ENCODE results near the gene GUCY2F.

Gene GUCY2F

DNA sequence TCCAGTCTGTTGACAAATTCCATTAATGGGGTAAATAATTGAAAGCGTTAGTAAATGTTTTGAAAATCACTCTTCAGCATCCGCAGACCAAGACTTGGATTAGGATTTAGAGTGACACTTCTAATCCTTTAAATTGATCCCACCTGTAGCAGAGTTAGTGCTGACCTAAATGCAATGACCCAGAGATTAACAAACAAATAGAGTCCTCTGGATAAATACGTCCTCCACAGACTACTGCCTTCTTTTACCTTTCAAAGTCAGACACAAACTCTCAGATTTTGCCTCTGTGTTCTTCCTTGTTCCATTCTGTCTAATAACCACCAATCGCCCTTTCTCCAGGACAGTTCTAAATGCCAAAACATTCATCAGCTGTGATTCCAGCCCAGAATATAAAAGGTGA lies at the start of gene GUCY2F:
GUCY2F (minus strand) TSS at position 101 of the 400 bp plus-strand sequence. CDS start 6,150 bp downstream, outside the sequence.
- DNase-seq (ENCODE audit: low read depth): no peak

DNA sequence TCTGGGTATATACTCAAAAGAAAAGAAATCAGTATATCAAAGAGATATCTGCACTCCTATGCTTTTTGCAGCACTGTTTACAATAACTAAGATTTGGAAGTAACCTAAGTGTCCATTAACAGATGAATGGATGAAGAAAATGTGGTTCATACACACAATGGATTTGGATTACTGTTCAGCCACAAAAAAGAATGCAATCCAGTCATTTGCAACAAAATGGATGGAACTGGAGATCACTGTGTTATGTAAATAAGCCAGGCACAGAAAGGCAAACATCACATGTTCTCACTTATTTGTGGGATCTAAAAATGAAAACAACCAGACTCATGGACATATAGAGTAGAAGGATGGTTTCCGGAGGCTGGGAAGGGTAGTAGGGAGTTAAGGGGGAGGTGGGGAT lies 37.1 kb upstream of the GUCY2F start:
- no peak for DNase-seq (ENCODE audit: low read depth)

DNA sequence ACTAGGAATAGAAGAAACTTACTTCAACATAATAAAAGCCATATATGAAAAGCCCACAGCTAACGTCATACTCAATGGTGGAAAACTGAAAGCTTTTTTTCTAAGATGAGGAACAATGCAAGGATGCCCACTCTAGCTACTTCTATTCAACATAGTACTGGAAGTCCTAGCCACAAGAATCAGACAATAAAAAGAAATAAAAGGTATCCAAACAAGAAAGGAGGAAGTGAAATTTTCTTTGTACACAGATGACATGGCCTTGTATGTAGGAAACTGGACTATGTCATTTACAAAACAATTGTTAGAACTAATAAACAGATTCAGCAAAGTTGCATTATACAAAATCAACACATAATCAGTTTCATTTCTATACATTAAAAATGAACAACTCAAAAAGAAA lies 29.2 kb upstream of the GUCY2F start:
- DNase-seq (ENCODE audit: low read depth): no peak

DNA sequence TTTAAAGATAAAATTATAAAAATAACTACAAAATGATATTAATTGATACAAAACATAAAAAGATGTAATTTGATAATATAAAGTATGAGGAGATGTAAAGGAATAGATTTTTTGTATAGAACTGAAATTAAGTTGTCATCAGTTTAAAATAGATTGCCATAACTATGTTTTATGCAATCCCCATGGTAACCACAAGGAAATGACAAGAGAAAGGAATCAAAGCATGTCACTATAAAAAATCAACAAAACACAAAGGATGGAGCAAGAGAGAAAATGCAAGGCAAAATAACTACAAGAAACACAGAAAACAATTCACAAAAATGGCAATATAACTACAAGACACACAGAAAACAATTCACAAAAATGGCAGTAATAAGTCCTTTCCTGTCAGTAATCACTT lies 27.0 kb upstream of the GUCY2F start:
- no peak for DNase-seq (ENCODE audit: low read depth)

DNA sequence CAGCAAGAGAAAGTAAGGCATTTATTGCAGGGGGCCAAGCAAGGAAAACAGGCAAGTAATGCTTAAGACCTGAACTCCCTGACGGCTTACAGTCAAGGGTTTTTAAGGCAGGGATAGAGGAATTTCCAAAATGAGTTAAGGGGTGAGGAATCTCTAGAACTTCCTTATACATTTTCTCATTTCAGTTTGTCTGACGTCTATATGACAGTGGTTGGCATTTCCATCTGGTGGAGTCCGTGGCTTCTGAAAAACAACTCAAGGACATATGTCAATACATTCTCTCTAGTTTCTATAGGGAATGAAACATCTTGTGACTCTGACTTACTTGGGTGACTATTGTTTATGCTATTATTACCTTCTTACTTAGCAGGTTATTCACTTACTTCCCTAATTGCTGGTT lies 19.3 kb upstream of the GUCY2F start:
- no peak for DNase-seq (ENCODE audit: low read depth)

DNA sequence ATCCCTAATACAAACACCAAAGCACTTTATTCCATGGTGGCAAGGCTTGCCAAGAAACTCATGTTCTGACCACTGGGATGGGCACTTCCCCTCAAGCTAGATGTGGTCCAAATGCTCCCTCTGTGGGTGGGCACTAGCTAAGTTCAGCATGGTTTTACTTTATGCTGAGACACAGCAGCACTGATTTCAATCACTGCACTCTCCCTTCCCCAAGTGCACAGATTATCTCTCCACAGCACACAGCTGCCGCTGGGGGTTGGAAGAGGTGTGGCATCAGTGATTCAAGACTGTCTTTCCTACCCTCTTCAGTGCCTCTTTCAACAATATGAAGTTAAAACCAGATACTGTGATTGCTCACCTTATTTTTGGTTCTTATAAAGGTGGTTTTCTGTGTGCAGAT lies 16.5 kb upstream of the GUCY2F start:
- no peak for DNase-seq (ENCODE audit: low read depth)

DNA sequence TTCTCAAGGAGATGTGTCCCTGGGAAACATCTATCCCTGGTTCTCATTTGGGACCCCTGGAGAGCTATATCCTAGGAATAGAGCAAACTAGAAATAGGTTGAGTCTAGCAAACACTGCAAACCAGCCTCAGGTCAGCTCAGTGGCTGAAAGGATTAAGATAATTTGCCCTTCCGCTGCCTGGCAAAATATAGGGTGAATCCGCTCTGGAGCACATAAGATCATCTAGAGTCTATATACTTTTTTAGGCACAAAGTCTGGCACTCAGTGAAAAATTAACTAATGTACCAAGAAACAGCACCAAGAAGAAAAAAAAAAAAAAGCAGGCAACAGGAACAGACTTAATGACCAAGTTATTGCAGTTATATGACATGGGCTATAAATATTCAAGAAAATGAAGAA lies 7.3 kb upstream of the GUCY2F start:
- no peak for DNase-seq (ENCODE audit: low read depth)

DNA sequence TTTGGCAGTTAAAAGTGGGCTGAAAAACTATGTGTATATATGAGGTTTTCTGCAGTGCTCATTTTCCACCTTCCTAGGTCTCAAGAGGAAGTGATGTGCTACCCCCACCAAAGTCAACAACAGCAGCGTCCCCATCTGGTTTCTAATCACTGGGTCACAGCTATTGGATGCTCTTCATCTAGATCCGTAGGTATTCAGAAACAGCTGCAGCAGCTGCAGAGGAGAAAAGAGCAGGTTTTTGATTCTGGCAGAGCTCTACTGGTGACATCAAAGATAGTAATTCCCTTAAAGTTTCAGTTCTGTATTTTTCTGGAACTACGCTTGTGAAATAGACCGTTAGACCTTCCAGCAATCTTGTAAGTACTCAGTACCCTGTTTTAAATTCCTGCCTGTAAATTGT lies 5.8 kb upstream of the GUCY2F start:
- DNase-seq (ENCODE audit: low read depth): no peak

DNA sequence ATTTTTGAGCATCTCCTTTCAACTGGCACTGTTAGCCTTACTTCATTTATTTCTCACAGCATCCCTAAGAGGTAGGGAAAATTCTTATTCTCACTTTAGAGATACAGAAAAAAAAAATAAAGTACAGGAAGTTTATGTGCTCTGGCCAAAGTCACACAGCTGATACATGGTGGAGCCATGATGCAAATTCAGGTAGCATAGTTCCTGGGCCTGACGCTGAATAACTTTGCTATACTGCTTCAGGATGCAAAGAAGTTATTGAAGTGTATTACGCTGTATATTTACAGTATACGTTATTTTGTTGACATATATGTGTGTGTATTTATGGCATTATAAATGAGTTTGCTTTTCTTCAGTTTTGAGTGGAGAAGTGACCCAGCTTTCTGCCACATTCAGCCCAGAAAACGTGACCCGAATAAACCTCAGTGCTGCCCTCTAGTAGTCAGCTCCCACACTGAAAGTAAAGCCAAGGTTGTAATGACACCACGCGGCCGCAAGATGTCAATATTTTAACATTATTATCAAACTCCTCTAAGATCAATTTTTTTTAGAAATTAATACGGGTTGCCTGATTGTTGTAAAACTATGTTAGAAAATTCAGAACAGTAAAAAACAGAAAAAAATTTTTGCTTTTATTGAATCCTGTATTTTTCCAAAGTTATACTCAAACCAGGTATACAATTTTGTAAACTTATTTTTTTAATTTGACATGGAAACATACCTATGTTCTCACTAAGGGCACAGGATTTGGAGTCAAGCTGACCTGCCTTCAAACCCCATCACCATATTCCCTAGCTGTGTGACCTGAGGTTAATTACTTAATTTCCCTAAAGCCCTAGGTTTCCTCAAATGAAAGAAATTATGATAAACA lies 3.8 kb upstream of the GUCY2F start:
- peak; percentile 28 for DNase-seq (ENCODE audit: low read depth)

DNA sequence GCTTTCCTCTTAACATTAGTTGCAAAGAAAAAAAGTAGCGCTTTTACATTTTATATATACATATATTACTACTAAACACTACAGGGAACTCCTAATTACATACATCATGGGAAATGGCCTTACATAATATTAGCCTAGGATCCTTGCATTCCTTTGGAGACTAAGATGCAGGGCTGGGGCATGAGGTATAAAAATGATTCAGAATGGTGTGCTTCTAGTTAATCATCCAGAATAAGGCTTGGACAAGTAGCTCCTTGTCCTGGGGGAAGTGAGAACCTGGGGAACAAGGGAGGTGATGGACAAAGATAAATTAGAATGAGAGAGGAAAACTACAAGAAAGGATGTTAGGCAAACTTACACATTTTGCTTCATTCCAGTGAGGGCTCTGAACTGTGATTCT lies 3.0 kb upstream of the GUCY2F start:
- DNase-seq (ENCODE audit: low read depth): no peak

DNA sequence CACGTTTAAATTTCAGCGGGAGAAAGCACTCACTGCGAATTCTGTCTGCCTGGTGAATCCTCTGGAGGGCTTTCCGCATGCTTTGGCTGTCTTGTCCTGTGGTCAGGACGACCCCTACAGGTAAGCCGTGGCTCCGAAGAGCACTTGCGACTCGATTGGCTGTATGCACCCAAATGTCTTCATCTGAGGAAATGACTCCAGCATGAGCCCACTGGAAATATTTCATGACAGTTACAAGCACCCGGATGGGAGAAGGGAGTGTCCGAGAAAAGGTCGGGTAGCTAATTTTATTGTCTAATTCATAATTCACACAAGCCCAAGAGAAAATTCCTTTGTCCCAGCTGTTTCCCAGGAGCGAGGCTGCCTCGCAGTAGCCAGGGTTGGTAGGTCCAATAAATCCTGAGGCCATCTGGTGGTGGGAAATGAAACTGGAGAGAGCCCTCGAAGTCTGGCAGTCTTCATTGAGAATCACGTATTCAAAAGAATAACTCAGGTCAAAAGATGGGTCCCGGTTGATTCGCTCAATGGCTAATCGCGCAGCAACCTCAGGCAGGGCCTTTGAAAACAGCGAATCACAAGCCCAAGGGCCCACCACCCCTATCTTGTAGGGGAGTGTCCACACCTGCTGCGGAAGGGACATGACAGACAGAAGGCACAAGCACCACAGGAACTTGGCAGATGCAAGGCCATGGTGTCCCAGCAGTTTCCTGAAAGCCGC lies 6.6 kb downstream of the GUCY2F start:
- peak; percentile 25 for DNase-seq (ENCODE audit: low read depth)

DNA sequence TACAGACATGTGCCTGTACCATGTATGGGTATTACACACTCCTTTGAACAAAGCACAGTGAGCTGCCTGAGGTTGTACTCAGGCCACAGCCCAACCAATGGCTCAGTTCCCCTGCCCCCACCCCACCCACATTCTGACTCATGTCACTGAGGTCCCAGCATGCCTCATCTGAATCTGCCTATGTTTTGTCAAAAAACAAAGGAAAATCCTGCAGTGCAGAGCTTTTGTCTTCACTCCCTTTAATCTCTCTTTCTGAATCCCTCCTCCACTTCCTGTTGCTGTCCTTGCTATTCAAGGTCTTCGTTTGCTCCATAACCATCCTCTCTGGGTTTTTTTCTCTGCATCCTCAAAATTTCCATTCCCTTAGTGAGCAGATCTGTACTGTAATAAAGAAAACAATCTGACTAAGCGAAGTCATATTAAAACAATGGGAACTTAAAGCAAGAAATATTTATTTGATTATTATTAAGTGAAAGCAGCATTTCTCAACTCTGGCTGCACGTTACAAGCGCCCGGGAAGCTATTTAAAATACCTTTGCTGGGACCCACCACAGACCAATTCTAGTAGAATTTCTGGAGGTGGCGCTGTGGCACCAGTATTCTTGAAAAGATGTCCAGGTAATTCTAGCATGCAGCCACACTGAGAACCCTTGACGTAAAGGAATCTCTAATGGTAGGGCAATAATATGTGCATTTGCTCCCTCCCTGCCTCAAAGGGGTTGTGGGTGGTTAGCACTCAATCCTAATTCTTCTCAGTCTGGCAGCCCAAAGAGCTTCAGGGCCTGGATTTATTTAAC lies 8.7 kb downstream of the GUCY2F start:
- peak; percentile 38 for DNase-seq (ENCODE audit: low read depth)

DNA sequence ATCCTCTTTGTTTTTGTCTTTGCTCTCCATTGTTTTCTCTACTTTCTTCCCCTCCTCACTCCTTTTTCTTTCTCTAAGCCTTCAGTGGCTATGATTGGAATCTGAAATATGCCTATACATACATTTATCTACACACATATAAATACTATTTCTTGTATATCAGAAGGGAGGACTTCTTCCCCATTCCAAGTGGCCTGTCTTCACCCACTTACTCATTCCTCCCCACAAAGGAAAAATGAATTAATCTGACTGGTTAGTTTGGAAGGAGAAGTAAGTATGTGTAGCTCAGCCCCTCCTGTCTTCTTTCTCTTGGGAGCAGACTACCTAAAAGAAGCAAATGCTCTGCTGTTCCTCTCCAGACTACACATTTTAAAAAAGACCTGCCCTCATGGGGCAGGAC lies 17.7 kb downstream of the GUCY2F start:
- no peak for DNase-seq (ENCODE audit: low read depth)

DNA sequence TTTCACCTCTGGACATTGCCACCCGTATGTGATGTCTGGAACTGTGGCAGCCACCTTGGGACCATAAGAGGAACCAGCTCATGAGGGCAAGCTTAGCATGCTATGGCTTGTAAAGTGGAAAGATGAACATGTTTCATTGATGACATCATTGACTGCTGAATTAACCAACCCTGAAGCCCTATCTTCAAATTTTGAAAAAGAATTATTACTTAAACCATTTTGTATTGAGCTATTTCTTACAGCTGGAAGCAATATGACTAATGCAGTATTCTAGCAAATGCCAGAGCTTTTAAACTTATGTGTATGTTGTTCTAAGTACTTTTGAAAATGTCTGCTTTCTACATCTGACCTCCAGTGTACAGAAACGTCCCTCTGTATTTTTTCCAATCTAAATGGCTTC lies 18.1 kb downstream of the GUCY2F start:
- DNase-seq (ENCODE audit: low read depth): no peak

DNA sequence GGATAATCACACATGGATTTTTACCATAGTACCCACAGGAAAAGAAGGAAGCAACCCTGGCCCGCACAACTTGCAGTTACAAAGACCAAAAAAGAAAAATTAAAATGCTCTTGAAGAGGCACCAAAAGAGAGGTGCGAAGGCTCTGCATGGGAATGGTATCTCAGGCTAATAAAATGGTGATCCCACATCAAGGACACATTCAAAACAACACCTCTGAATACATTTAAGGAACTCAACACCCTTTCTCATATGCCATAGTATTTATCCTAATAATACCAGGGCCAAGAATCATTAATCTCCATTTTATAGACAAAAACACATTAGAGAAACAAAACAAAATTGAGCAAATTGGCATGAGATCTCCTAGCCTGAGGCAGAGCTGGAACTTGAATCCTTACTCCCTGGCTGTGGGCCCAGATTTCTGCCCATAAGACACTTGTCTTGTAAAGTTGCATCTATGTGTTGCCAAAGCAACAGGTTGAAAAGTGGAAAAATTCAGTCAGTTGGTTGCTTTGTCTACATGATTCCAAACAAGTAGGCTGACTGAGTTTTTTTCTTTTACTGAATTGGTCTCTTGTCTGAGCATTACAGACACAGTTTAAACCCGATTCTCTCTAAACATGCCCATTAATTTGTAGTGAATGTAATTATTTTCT lies 33.5 kb downstream of the GUCY2F start:
- no peak for DNase-seq (ENCODE audit: low read depth)

DNA sequence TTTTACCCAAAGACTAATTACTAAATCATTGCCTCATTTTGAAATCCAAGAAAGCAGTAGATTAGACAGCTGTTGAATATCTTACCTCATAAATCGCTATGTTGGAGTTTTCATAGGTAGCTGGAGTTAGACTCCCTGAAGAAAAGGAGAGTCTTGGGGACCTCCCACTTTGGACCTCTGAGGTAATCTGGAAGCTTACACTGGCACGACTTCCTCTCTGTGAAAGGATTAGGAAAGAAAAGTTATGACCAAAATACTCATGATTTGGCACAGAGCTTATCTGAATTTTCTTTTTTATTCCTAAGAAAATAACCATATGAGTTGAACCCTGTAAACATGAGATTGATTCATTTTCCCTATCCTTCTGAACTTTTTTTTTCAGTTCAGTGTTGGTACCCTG lies 40.6 kb downstream of the GUCY2F start:
- DNase-seq (ENCODE audit: low read depth): no peak

DNA sequence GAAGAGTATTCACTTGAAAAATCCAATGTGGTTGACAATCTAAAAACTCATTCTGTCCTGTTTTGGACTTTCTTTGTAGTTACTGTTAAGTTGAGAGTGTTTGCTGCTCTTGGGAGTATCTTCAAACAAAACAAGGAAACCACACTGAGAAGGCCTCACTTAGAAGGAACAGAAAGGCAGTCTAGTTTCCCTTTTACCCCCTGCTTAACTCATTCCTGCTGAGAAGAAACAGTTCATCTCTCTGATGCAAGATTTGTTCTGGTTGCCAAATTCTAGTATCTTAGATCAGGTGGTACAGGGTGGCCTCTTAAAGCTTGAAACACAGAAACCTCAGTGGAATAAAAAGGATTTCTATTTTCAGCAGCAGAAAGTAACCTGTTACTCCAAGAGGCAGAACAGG lies 41.4 kb downstream of the GUCY2F start:
- no peak for DNase-seq (ENCODE audit: low read depth)

DNA sequence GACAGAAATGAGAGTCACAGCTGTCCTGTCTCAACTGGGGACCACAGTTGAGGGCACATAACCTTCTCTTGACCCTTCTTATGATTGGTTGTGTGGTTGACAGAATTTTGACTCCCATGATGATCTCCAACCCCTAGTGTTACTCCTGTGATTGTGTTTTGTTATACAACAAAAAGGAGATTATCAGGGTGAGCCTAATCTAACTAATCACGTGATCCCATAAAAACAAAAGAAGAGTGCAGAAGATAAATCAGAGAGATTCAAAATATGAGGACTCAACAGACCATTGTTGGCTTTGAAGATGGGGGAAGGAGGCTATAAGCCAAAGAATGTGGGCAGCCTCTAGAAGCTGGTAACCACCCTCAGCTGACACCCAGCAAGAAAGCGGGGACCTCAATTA lies 72.7 kb downstream of the GUCY2F start:
- DNase-seq (ENCODE audit: low read depth): no peak

DNA sequence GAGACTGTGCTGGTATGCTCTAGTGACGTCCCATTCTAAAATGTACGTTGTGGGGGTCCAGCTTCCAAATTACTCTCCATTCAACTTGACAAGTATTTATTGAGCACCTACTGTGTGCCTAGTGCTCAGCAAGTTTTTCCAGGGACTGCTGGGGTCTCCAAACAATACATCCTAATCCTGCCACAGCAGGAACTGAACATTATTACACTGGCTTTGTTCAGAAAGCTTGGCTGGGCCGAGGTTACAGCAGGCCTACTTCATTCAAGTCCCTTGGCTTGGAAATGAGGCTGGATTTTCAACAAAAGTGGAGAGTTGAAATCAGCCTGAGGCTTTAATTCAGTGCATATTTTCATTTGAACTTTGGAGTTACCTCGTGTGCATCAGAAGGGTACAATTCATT lies 78.0 kb downstream of the GUCY2F start:
- no peak for DNase-seq (ENCODE audit: low read depth)

DNA sequence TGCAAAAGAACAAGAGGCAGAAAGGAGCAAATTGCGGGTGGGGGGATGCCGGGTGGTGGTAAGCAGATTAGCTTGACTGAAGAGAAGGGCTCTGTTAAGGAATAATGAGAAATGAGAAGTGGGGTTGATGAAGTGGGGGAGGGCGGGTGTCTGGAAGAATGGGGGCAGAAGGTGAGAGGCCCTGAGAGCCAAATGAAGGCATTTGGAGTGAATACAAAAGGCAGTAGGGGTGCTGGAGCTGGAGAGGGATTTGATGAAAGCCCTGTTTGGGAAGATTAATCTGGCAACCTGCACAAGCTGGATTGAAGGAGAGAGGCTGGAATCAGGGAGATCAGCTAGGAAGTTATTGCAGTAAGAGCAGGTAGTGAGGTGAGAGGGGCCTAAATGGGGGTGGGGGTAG lies 82.1 kb downstream of the GUCY2F start:
- DNase-seq (ENCODE audit: low read depth): no peak

DNA sequence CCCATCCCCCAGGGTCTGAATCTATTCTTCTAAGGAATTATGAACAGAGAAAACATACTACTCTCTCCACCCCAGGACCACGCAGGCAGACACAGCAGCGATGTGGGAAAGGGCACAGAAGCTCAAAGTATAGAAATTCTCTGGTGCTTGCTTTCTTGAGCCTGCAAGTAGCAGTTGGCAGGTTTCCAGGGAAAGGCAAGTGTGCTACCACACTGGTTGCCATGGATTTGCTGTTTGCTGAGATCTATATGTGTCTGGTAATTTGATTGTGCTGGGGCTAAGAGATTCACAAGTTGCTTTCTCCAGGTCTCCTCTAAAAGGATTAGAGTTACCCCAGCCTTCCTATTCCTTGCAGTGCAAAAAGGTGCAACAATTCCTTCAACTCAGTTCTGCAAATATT lies 83.1 kb downstream of the GUCY2F start:
- no peak for DNase-seq (ENCODE audit: low read depth)

DNA sequence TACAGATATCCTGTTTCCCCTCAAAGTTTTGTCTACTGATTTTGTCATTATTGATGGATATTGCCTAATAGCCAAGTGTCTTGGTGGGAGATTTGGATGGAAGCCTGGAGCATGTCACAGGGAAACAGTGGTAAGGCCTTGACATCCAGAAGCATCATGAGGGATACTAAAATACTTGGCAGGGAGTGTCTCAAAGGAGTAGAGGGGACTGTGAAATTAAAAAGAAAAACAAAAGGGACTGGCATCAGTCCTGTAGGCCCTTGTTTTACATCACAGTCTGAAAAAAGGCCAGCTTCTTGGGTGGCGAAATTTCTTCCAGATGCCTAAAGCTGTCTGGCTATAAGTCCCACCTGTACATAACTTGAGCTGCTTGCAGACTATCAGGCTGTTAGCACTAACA lies 83.8 kb downstream of the GUCY2F start:
- no peak for DNase-seq (ENCODE audit: low read depth)
